A673 (cell line): Measurements from ENCODE around the gene CEP57L1. TPM values are rescaled to one million over a fixed set of nuclear protein-coding genes. Genes with fewer than 3 reads are reported as not detected.

ENCODE experiments used
- BruUV-seq: library from RNA; stranded (reverse); fragments of 400-500 nt; replicated peaks from 2 replicates; lab custom pipeline; 2021; lab: Mats Ljungman, UMichigan
- CTCF ChIA-PET: fragments of 300-600 bp; sonication (Branson Sonifier 250); formaldehyde crosslinking; loops from one replicate; lab custom pipeline; 2022; ENCODE audit warnings: antibody characterized with exemption; lab: Charles Lee
- POLR2A ChIA-PET: fragments of 300-600 bp; sonication (Branson Sonifier 250); formaldehyde crosslinking; loops from one replicate; lab custom pipeline; 2022; ENCODE audit warnings: antibody characterized with exemption; ENCODE audit not compliant: low non-redundant PET; lab: Charles Lee
- DNase-seq: peaks from one replicate; pipeline ENCODE4 v3.0.0-alpha.2; 2015; ENCODE audit warnings: low spot score
- H3K27ac ChIP-seq: fragments of 200-600 bp; sonication (generic); 2 replicates; pipeline ENCODE4 v1.5.1; 2016; ENCODE audit warnings: mixed run types, low read depth, mild to moderate bottlenecking, mixed read lengths, antibody characterized with exemption, low read length; ENCODE audit not compliant: poor library complexity, severe bottlenecking
- H3K27me3 ChIP-seq: fragments of 200-600 bp; sonication (generic); replicated peaks from 2 replicates; pipeline ENCODE4 v1.6.1; 2017; ENCODE audit warnings: mixed run types, low read depth, mild to moderate bottlenecking, mixed read lengths, antibody characterized with exemption, low read length; ENCODE audit not compliant: insufficient read depth, poor library complexity
- H3K36me3 ChIP-seq: fragments of 200-600 bp; sonication (generic); 2 replicates; pipeline ENCODE4 v1.6.1; 2016; ENCODE audit warnings: mixed run types, mild to moderate bottlenecking, mixed read lengths, antibody characterized with exemption, low read length; ENCODE audit not compliant: insufficient read depth, poor library complexity, severe bottlenecking
- H3K4me1 ChIP-seq: fragments of 200-600 bp; sonication (generic); 2 replicates; pipeline ENCODE4 v1.6.1; 2017; ENCODE audit warnings: mixed run types, mild to moderate bottlenecking, mixed read lengths, antibody characterized with exemption, low read length; ENCODE audit not compliant: insufficient read depth, poor library complexity, severe bottlenecking
- H3K4me3 ChIP-seq: fragments of 200-600 bp; sonication (generic); 2 replicates; pipeline ENCODE4 v1.5.1; 2016; ENCODE audit warnings: low read depth, mixed run types, mild to moderate bottlenecking, mixed read lengths, low read length; ENCODE audit not compliant: poor library complexity, severe bottlenecking
- H3K9me3 ChIP-seq: fragments of 200-600 bp; sonication (generic); 2 replicates; pipeline ENCODE4 v1.6.1; 2016; ENCODE audit warnings: mixed run types, low read depth, mild to moderate bottlenecking, mixed read lengths, antibody characterized with exemption, low read length; ENCODE audit not compliant: poor library complexity, severe bottlenecking
- CTCF ChIP-seq: fragments of 300-800, 200-600 bp; sonication (generic); conservative IDR thresholded peaks from 2 replicates; pipeline ENCODE4 v1.5.1; 2017; ENCODE audit warnings: low read depth, mild to moderate bottlenecking, antibody characterized with exemption, low read length, moderate library complexity, mixed read lengths
- EZH2 ChIP-seq: fragments of 200-600 bp; sonication (generic); IDR thresholded peaks from 2 replicates; pipeline ENCODE4 v1.6.1; 2017; ENCODE audit warnings: borderline replicate concordance, low read depth, mild to moderate bottlenecking, mixed read lengths, antibody characterized with exemption, low read length; ENCODE audit not compliant: poor library complexity, severe bottlenecking
- intact Hi-C: fragments of 100-400 bp; cut with micrococcal nuclease; formaldehyde crosslinking; loops from one replicate; pipeline ENCODE4 v1.10.0; 2022; ENCODE audit not compliant: unreplicated experiment
- total RNA-seq: library from RNA; stranded (reverse); gene quantifications from 2 replicates; pipeline ENCODE4 v1.2.3, GENCODE V29; 2021

CEP57L1 gene
- total RNA-seq, 1 experiment from 2014 or later: 25.7 TPM

- Histone ChIP-seq H3K4me3 (no peak overlapping the region), H3K9me3 (no peaks in the 10 kb centered on the region), H3K4me1 (no peaks in the 10 kb centered on the region), H3K36me3 (no peaks in the 10 kb centered on the region), H3K27ac (no peak overlapping the region), H3K27me3 (no peaks in the 10 kb centered on the region)
- no peak for TF ChIP-seq EZH2
- TF ChIP-seq CTCF: no peak
- ChIA-PET CTCF (no interaction called here), POLR2A (no interaction called here)
- intact Hi-C loops: no loop called here
- no TSS peak for BruUV-seq
- DNase-seq: no peak
These were observed 107.3 kb downstream of the CEP57L1 start for GRCh38 chr6:109202409-109203264.

GRCh38 chr6:109204511-109204910 is 109.2 kb downstream of the CEP57L1 start:
- TF ChIP-seq EZH2: no peak
- no peak for TF ChIP-seq CTCF
- no TSS peak for BruUV-seq
- ChIA-PET CTCF (interaction anchor here (0.5 kb wide), 1 partner anchor 565 kb away, joined by 3 read pairs; no protein-coding TSS in a partner anchor), POLR2A (no interaction called here)
- Histone ChIP-seq H3K36me3 (no peaks in the 10 kb centered on the region), H3K27ac (no peak overlapping the region), H3K4me1 (no peaks in the 10 kb centered on the region), H3K4me3 (no peak overlapping the region), H3K9me3 (no peaks in the 10 kb centered on the region), H3K27me3 (peaks cover 4% of the 10 kb centered on the region)
- intact Hi-C loops: no loop called here
- no peak for DNase-seq

- Histone ChIP-seq H3K27me3 (peaks cover 8% of the 10 kb centered on the region), H3K4me1 (no peaks in the 10 kb centered on the region), H3K36me3 (no peaks in the 10 kb centered on the region), H3K27ac (no peak overlapping the region), H3K4me3 (no peak overlapping the region), H3K9me3 (peaks cover 7% of the 10 kb centered on the region)
- DNase-seq: no peak
- TF ChIP-seq CTCF (no peak), EZH2 (no peak)
- ChIA-PET CTCF (no interaction called here), POLR2A (no interaction called here)
- intact Hi-C loops: no loop called here
- BruUV-seq: no TSS peak
These were observed 117.4 kb downstream of the CEP57L1 start for GRCh38 chr6:109212683-109213082.

Other genes starting within 250 kb of the CEP57L1 start
- 12.0 and 12.6 TPM in 2 replicates for gene ARMC2, start 247.1 kb upstream of the CEP57L1 start, total RNA-seq
- gene SESN1, start 661 bp upstream of the CEP57L1 start, total RNA-seq: 3.4 and 4.1 TPM in 2 replicates